Loucy (cell line): ENCODE measurements around the gene ZBTB3.

ENCODE experiments used
- H2AFZ ChIP-seq: fragments of 200-600 bp; sonication (generic); 2 replicates; pipeline ENCODE4 v1.6.0; 2016; ENCODE audit warnings: antibody characterized with exemption, mild to moderate bottlenecking, low read length, moderate library complexity
- H3F3A ChIP-seq: fragments of 200-600 bp; 2 replicates; pipeline ENCODE4 v1.6.0; 2016; ENCODE audit warnings: antibody characterized with exemption, low read depth, mild to moderate bottlenecking
- H3K27me3 ChIP-seq: fragments of 200-600 bp; sonication (generic); 2 replicates; pipeline ENCODE4 v1.6.1; 2014; ENCODE audit warnings: low read length, mild to moderate bottlenecking; ENCODE audit not compliant: insufficient read depth, poor library complexity, severe bottlenecking
- H3K36me3 ChIP-seq: fragments of 200-600 bp; sonication (generic); 2 replicates; pipeline ENCODE4 v1.6.1; 2016; ENCODE audit warnings: low read length; ENCODE audit not compliant: insufficient read depth
- H3K4me1 ChIP-seq: fragments of 200-600 bp; sonication (generic); 2 replicates; pipeline ENCODE4 v1.5.1; 2014; ENCODE audit warnings: low read length, mild to moderate bottlenecking; ENCODE audit not compliant: insufficient read depth, poor library complexity, severe bottlenecking
- H3K4me2 ChIP-seq: fragments of 200-600 bp; sonication (generic); 2 replicates; pipeline ENCODE4 v1.6.0; 2014; ENCODE audit warnings: antibody characterized with exemption, low read length, low read depth, mild to moderate bottlenecking; ENCODE audit not compliant: poor library complexity, severe bottlenecking
- H3K4me3 ChIP-seq: fragments of 200-600 bp; sonication (generic); 2 replicates; pipeline ENCODE4 v1.5.1; 2014; ENCODE audit warnings: low read length, mild to moderate bottlenecking, mixed read lengths; ENCODE audit not compliant: poor library complexity, severe bottlenecking
- H3K79me2 ChIP-seq: fragments of 200-600 bp; sonication (generic); 2 replicates; pipeline ENCODE4 v1.6.1; 2014; ENCODE audit warnings: low read length; ENCODE audit not compliant: insufficient read depth
- H3K9ac ChIP-seq: fragments of 200-600 bp; sonication (generic); 2 replicates; pipeline ENCODE4 v1.6.0; 2014; ENCODE audit warnings: mild to moderate bottlenecking, low read depth, low read length, moderate library complexity; ENCODE audit not compliant: poor library complexity, severe bottlenecking
- H3K9me2 ChIP-seq: fragments of 200-600 bp; sonication (generic); replicated peaks from 2 replicates; pipeline ENCODE4 v1.6.1; 2016; ENCODE audit warnings: low read depth, low read length, mixed read lengths
- H3K9me3 ChIP-seq: fragments of 200-600 bp; sonication (generic); 2 replicates; pipeline ENCODE4 v1.6.1; 2014; ENCODE audit warnings: mild to moderate bottlenecking, antibody characterized with exemption, low read length, low read depth; ENCODE audit not compliant: insufficient read depth
- H4K20me1 ChIP-seq: fragments of 200-600 bp; sonication (generic); 2 replicates; pipeline ENCODE4 v1.6.0; 2014; ENCODE audit warnings: antibody characterized with exemption, low read length, mild to moderate bottlenecking; ENCODE audit not compliant: insufficient read depth, poor library complexity, severe bottlenecking
- EZH2phosphoT487 ChIP-seq: fragments of 200-600 bp; IDR thresholded peaks from 2 replicates; pipeline ENCODE4 v1.6.1; 2018; ENCODE audit warnings: antibody characterized with exemption, mild to moderate bottlenecking, moderate library complexity, borderline replicate concordance
- TF ChIP-seq, protein P1 (sequence below): fragments of 200-600 bp; sonication (generic); conservative IDR thresholded peaks from 2 replicates; pipeline ENCODE4 v1.5.1; 2014; ENCODE audit warnings: mild to moderate bottlenecking, antibody characterized with exemption, low read length

Gene ZBTB3

DNA sequence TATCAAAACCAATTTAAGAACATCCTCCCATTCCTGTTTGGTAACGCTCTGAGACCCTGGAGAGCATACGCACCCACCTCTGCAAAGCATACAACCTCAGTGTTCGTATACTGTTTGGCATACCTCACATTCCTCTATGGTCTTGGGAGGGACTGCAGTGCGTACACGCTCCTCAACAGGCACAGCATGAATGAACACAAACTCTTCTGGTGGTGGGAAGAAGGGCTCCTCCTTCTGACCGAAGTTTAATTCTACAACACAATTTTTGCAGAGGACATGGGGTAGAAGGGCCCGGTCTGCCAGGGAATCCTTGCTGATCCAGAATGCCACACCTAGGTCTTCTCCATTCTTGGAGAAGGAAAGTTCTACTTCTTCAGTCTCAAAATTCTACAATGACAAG, 32.0 kb downstream of the ZBTB3 start:
- Histone ChIP-seq H4K20me1 (peaks cover 89% of the 10 kb centered on the region), H3F3A (no peaks in the 10 kb centered on the region), H3K79me2 (peaks cover 99% of the 10 kb centered on the region), H3K9ac (peak overlapping the region; percentile 6), H3K27me3 (no peaks in the 10 kb centered on the region), H3K4me3 (peak overlapping the region; percentile 11), H3K4me2 (peak overlapping the region; percentile 98), H3K9me3 (no peaks in the 10 kb centered on the region), H3K36me3 (peaks cover 78% of the 10 kb centered on the region), H3K4me1 (peaks cover 43% of the 10 kb centered on the region), H2AFZ (no peak overlapping the region), H3K9me2 (no peaks in the 10 kb centered on the region)
- TF ChIP-seq EZH2phosphoT487 = no peak
- TF ChIP-seq, protein P1, sequence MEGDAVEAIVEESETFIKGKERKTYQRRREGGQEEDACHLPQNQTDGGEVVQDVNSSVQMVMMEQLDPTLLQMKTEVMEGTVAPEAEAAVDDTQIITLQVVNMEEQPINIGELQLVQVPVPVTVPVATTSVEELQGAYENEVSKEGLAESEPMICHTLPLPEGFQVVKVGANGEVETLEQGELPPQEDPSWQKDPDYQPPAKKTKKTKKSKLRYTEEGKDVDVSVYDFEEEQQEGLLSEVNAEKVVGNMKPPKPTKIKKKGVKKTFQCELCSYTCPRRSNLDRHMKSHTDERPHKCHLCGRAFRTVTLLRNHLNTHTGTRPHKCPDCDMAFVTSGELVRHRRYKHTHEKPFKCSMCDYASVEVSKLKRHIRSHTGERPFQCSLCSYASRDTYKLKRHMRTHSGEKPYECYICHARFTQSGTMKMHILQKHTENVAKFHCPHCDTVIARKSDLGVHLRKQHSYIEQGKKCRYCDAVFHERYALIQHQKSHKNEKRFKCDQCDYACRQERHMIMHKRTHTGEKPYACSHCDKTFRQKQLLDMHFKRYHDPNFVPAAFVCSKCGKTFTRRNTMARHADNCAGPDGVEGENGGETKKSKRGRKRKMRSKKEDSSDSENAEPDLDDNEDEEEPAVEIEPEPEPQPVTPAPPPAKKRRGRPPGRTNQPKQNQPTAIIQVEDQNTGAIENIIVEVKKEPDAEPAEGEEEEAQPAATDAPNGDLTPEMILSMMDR = peak; percentile 45

DNA sequence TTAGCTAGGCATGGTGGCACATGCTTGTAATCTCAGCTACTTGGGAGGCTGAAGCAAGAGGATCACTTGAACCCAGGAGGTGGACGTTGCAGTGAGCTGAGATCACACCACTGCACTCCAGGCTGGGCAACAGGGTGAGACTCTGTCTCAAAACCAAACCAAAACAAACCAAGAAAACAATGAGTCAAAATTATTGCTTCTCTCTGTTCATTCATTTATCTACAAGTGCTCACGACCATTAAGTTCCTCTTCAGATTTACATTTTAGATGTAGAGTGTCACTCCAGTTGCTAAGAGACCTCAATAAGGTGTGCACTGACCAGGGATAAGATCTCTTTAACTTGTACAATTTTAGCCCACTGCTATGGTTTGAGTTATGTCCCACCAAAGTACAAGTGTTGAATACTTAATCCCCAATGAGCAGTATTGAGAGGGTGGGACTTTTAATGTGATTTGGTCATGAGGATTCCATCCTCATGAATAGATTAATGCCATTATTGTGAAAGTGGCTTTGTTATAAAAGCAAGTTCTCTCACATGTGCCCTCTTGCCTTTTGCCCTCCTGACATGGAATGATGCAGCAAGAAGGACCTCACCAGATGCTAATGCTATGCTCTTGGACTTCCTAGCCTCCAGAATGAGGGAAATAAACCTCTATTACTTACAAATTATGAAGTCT, 34.5 kb downstream of the ZBTB3 start:
- Histone ChIP-seq H3K9ac (no peak overlapping the region), H3K27me3 (no peaks in the 10 kb centered on the region), H3K36me3 (peaks cover 99% of the 10 kb centered on the region), H4K20me1 (peaks cover 87% of the 10 kb centered on the region), H3F3A (no peaks in the 10 kb centered on the region), H3K9me3 (no peaks in the 10 kb centered on the region), H3K4me3 (no peak overlapping the region), H3K4me1 (peaks cover 31% of the 10 kb centered on the region), H3K9me2 (no peaks in the 10 kb centered on the region), H3K79me2 (peaks cover 97% of the 10 kb centered on the region), H3K4me2 (peak overlapping the region; percentile 3), H2AFZ (no peak overlapping the region)
- TF ChIP-seq EZH2phosphoT487 = no peak
- TF ChIP-seq, protein P1 = no peak

DNA sequence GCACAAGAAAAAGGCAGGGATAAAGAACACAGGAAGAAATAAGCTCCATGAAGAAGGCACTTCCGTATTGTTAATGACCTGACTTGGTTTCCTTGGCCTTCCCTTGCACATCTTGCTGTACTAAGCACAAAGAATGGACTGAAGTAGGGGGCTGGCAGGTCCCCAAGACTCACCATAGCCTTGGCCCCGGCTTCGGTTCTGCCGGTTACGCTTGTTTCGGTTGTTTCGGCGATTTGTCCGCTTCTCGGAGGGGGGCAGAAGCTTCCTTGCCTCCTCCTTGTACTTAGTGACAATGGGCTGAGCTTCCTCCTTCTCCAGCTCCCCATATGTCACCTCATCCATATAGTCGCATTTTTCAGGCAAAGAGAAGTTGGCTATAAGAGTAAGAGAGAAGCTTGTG, 37.1 kb downstream of the ZBTB3 start:
- peaks cover 83% of the 10 kb centered on the region for H3K79me2 ChIP-seq
- H3K9me3 ChIP-seq = no peaks in the 10 kb centered on the region
- peaks cover 79% of the 10 kb centered on the region for H4K20me1 ChIP-seq
- no peak overlapping the region for H2AFZ ChIP-seq
- H3K9me2 ChIP-seq = no peaks in the 10 kb centered on the region
- peaks cover 7% of the 10 kb centered on the region; the same call in 1 of the 2 replicates for H3F3A ChIP-seq
- H3K4me3 ChIP-seq = no peak overlapping the region
- peaks cover 97% of the 10 kb centered on the region for H3K36me3 ChIP-seq
- peaks cover 13% of the 10 kb centered on the region for H3K4me1 ChIP-seq
- no peak overlapping the region for H3K9ac ChIP-seq
- no peak for TF ChIP-seq EZH2phosphoT487
- TF ChIP-seq, protein P1 = no peak
- H3K27me3 ChIP-seq = no peaks in the 10 kb centered on the region
- peak overlapping the region; percentile 6 for H3K4me2 ChIP-seq
